GM10266 (cell line): ENCODE results near the gene PHF10.
A peak's percentile ranks its signal among the peaks of the same experiment; 100 is the strongest.

Source experiments
- DNase-seq: peaks from one replicate; pipeline ENCODE4 v3.0.0; 2012; ENCODE audit errors: extremely low spot score
- CTCF ChIP-seq: IDR thresholded peaks from 2 replicates; pipeline ENCODE4 v1.5.1; 2012; ENCODE audit warnings: mild to moderate bottlenecking, low read depth; ENCODE audit not compliant: control insufficient read depth, insufficient read depth; ENCODE audit errors: missing control alignments

The PHF10 gene

GRCh38 chr6:169710009-169710408 lies 14.3 kb downstream of the PHF10 start:
- no peak for TF ChIP-seq CTCF
- no peak for DNase-seq

- DNase-seq = no peak
- TF ChIP-seq CTCF = no peak
These were observed 15.0 kb downstream of the PHF10 start for GRCh38 chr6:169709293-169709692.

- no peak for DNase-seq
- TF ChIP-seq CTCF = no peak
These were observed 16.5 kb downstream of the PHF10 start for GRCh38 chr6:169707772-169708171.

GRCh38 chr6:169702840-169703246 lies 21.5 kb downstream of the PHF10 start:
- DNase-seq = peak; percentile 34

GRCh38 chr6:169701954-169702839 lies 22.1 kb downstream of the PHF10 start, which contains the start of the genes C6orf120 and WDR27:
C6orf120 (plus strand) TSS chr6:169702126; CDS start chr6:169702460, 334 bp downstream.
WDR27 (minus strand) TSS chr6:169702029; CDS start chr6:169689005, 13,024 bp downstream.
- peak; percentile 14 for TF ChIP-seq CTCF
- peak; percentile 95 for DNase-seq

More at GRCh38 chr6:169702840-169703246, 21.5 kb downstream of the PHF10 start:
- no peak for TF ChIP-seq CTCF

GRCh38 chr6:169701311-169701953 lies 22.9 kb downstream of the PHF10 start:
- no peak for TF ChIP-seq CTCF
- DNase-seq = no peak
